KG1 (cell line): ENCODE results near the gene SMCO3.

ENCODE experiments used
- DNase-seq: peaks from one replicate; lab custom pipeline; 2025; lab: John Stamatoyannopoulos, UW

SMCO3 gene

DNA sequence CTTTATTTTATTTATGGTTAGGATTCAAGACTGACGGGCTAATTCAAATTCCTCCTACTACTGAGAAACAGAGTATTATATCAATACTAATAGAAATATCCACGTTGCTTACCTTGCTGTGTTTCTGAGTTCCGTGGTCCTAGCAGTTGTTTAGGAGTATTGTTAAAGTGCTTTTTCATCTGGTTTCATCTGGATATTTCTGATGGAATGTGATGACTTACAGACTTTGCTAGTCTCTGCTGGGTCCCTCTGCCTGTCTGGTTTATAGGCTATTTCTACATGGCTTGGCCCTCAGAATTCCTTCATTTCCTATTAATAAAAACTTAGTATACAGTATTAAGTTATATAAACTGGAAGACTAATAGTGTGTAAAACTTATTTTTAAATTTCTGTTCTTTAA, at the start of gene SMCO3:
TSS of gene SMCO3 (minus strand) at position 169 of the 400 bp plus-strand sequence. CDS start 7,502 bp downstream, outside the sequence.
- DNase-seq, result no peak

DNA sequence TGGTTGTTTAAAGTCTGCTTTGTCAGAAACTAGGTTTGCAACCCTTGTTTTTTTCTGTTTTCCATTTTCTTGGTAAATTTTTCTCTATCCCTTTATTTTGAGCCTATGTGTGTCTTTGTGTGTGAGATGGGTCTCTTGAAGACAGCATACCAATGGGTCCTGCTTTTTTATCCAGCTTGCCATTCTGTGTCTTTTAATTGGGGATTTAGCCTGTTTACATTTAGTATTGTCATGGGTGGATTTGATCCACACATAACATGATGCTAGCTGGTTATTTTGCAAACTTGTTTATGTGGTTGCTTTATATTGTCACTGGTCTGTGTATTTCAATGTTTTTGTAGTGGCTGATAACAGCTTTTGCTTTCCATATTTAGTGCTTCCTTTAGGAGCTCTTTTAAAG, 46.5 kb upstream of the SMCO3 start:
- no peak for DNase-seq

DNA sequence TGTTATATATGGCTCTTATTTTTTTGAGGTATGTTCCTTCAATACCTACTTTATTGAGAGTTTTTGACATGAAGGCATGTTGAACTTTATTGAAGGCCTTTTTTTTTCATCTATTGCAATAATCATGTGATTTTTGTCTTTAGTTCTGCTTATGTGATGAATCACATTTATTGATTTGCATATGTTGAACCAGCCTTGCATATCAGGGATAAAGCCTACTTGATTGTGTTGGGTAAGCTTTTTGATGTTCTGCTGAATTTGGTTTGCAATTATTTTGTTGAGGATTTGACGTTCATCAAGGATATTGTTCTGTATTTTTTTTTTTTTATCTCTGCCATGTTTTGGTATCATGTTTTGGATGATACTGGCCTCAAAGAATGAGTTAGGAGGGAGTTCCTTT, 44.5 kb upstream of the SMCO3 start:
- DNase-seq, result no peak

DNA sequence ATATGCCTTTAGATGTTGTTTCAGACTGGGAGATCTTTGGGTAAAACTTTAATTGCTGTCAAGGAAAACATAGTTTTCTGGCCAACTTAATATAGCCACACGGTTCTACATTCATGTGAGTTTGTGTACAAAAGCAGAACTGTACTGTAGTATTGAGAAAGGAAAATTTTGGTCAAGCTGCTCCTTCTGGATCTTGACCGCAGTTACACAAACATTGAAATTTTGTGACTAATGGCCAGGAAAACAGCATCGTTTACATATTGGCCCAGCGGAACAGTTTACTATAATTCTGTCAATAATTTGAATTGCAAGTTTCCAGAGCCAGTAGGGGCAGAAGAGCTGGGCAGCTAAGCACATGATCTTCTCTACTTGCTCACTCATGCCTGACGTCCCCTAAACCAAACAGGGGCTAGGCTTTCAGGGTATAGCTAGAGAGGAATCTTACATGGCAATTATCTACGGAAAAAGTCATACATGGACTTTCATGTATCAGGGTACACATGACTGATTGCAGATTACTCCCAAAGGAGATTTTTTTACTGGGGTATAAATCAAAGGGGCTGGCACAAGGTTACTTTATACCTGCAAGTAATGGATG, 40.7 kb upstream of the SMCO3 start:
- DNase-seq, result no peak

DNA sequence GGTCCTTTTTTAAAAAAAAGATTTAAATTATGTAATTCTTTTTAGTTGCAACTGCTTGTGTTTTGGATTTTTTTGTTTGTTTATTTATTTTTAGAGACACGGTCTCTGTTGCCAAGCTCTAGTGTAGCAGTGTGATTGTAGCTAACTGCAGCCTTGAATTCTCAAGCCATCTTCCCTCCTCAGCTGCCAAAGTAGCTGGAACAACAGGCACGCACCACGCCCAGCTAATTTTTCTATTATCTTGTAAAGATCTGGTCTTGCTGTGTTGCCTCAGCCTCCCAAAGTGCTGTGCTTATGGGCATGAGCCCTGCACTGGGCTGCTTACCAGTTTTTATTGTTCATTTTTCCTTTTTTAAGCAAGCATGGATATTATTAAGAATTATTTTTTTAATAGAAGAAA, 40.0 kb upstream of the SMCO3 start:
- no peak for DNase-seq

DNA sequence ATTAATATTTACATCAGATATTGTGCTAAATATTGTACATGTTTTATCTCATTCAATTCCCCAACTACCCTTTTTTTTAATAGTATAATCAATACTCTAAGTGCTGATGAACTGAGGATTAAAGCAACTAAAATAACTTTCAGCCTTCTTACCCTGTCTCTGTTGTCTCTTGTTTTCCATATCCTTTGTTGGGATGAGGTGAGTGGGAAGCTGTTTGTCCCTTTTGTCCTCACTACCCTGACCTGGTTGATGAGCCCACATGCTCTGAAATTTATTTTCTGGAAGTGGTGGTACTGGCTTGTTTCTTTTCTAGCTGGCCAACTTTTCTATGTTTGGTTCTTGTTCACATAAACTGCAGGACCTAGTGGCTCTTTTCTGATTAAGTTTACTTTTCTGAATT, 38.9 kb upstream of the SMCO3 start:
- no peak for DNase-seq

DNA sequence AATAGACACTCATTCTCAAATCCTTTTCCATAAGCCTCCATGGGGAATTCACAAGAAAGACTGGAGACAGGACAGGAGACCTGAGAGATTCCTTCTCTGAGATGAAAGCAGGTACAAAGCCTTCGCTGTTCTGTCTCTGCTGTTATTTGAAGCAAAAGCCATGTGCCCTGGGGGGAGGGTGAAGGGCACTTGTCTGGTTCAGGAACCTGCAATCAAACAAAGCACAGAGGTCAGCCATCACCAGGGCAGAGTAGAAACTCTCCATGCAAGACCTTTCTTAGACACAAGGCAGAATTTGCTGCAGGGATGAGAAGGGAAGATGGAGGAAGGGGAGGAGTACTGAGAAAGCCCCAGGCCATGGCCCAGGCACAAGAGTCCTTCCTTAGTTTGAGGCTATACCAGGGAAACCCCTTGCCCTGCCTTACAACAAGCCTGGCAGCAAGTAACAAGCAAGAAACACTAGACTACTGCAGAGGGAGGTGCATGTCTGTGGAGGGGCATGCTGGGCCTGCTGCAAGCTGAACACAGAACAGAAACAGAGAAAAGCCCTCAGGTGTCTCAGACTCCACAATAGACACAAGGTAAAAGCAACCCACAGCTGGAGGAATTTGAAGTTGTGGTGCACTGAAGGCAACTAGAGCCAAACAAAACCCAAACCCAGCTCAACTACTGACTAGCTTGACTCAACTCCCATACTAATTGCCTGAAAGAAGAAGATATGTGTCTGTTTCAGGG, 37.1 kb upstream of the SMCO3 start:
- no peak for DNase-seq

DNA sequence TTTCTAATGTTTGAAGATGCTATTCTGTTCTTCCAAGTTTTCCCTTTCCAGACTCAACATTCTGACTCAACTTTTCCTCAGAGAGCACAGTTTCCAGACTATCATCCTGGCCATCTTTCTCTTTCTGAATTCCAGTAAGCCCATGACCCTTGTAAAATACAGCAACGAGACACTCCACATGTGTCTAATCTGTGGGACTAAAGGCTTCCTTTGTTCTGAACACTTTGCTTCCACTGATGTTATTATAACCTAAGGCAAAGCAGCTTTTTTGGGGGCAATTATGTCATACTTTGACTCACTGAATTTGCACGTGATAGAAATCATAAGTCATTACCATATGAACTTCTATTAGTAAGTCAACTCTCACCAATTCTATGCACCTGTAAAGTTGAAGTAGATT, 35.7 kb upstream of the SMCO3 start:
- no peak for DNase-seq

DNA sequence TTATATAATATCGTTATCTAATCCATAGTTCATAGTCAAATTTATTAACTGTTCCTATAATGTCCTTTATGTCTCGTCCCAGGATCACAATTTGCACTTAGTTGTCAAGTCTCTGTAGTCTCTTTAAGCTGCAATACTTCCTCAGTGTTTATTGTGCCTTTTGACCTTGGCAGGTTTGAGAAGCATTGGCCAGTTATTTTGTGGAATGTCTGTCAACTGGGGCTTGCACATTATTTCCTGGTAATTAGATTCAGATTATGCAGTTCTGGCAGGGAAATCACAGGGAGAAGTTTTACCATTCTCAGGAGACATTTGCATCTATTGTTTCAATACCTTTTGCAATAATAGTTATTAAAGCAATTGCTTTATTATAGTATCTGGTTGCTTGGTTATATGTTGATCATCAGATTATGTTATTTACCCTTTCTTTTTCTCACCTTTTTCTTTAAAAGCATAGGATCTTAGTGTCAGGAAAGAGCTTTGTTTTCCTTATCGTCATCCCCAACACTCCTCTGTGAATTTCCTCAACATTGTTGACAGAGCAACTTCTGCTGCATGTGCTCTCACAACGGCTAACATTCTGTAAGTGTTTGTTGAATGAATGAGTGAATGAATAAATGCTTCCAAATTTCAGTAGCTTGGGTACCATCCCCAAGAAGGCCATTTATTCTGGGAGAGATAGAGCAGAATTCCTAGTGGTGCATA, 33.0 kb upstream of the SMCO3 start:
- no peak for DNase-seq

DNA sequence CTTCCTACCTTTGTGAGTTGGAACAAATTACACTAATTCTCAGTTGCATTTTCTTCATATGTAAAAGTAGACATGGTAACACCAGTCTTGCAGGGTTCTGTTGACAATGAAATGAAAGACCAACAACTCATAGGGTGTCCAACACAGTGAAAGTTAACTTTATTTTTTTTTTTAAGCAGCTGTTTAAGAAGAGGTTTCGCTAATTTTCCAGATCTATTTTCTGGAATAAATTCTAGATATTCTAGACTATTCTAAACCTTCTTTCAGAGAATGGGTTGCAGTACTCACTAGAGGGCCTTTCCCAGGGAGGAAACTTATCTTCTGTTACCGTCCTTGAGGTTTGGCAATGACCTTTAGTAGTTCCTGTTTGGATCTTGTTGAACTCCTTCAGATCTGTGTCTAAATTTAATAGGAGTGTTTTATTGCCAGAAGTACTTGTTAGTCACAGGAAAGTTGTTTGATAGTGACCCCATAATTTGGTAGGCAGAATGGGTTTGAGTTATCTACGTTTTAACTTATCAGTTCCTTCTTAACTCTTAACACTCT, 32.1 kb upstream of the SMCO3 start:
- no peak for DNase-seq

DNA sequence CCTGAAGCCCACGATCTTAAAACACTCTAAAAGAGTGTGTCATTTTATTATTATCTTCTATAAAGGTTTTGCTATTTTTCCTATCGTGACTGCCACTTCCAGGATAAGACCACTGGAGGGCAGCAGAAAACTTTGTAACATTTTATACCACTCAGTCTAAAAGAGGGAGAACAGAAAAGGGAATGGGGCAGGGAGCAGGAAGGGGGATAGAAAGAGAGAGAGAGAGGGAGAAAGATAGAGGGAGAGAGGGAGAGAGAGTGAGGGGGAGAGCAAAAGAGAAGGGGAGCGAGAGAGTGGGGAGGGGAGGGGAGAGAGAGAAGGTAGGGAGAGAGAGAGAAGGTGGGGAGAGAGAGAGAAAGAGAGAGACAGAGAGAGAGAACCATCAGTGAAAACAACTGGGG, 31.4 kb upstream of the SMCO3 start:
- no peak for DNase-seq

DNA sequence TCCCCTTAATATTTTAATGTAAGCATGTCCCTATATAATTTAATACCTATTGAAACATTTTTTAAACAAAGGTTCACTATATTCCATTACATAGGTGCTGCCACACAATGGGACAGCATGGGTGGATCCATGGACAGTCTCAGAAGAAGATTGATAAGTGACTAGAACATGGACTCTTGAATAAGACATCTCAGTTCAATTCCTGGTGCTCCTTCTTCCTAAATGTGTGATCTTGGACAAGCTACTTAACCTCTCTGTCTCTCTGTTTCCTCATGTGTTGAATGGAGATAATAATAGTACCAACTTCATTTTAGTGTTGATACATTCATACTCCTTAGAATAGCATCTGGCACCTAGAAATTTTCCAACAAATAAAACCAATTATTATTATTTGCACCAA, 30.4 kb upstream of the SMCO3 start:
- DNase-seq, result no peak

DNA sequence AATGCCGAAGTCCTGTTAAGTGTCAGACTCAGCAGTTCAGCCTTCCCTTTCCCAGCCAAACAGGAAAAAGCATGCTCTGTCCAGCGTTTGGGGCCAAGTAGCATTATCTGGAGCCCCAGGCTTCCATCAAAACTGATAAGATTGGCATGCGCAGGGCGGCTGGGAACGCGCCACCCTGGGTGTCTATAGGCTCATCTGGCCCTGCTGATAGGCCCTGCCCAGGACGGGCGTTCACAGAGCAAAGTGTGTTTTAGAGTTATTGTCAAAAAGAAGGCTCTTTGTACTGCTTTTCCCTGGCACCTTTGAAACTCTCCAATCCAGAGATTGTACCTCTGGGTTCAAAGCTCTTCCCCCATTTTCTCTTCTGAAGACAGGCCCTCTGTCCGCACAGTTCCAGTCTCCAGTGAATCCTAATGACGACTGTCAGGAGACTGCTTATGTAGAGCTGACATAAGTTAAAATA, 29.5 kb upstream of the SMCO3 start, which contains the start of gene ART4:
TSS of gene ART4 (minus strand) at position 102 of the 463 bp plus-strand sequence. CDS start 413 bp downstream, outside the sequence.
- no peak for DNase-seq

DNA sequence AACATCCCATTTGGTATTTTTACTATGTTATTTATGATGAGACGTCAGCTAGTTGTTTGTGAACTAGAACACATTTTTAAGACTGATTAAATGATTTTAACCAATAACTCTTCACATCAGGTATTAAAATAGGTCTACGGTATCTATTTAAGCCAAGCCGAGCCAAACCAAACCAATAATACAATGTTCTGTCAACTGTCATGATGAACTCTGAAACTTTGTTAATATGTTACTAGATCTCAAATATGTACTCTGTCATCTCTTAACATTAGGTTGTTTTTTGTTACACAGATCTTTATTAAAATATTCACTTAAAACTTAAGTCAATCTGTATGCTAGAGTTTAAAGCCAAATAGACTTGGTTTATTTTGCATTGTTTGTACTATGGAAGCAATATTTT, 28.3 kb upstream of the SMCO3 start:
- no peak for DNase-seq

DNA sequence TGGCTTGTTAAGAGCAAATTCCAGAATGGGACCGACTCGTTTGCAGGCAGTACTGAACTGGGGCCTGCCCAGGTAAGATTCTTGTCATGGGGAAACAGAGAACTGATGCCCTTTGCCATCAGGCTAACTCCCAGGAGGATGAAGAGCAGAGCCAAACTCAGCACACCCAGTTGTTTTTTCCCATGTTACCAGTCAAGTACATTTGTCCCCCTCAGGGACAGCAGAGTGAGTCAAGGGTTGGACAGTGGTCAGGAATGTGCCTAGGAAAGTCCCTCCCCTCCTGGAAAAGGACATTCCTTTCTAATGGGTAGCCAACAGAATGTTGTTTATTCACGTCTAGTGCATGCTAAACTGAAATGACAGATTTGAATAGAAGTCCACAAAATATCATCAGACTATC, 27.8 kb upstream of the SMCO3 start:
- no peak for DNase-seq

DNA sequence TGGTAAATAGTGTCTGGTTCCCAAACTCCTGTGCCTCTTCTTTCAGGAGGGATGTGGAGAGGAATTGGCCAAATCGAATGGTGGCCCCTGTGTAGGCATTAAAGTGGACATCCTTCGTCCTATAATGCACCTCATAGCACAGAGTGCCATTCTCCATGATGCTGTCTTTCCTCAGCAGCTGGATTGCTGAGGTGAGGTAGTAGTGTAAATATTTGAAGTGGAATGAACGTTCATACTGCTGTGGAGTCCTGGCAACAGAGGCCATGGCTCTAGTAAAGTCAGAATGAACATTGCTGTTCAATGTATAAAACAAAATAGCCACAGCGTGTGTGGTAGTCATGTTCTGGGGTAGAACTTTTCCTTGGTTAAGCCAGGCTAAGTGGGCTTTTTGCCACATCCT, 26.6 kb upstream of the SMCO3 start:
- no peak for DNase-seq

DNA sequence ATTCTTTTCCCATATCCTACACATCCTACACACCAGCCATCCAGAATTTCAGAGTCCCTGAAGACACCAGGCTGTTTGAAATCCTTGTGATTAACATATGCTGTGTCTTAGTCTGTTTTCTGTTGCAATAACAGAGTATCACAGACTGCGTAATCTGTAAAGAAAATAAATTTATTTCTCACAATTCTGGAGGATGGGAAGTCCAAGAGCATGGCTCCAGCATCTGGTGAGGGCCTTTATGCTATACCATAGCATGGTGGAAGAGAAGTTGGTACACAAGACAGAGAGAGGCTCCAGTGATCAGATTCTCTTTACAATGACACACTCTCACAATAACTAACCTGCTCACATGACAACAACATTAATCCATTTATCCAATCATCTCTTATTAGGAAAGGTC, 25.3 kb upstream of the SMCO3 start:
- no peak for DNase-seq

DNA sequence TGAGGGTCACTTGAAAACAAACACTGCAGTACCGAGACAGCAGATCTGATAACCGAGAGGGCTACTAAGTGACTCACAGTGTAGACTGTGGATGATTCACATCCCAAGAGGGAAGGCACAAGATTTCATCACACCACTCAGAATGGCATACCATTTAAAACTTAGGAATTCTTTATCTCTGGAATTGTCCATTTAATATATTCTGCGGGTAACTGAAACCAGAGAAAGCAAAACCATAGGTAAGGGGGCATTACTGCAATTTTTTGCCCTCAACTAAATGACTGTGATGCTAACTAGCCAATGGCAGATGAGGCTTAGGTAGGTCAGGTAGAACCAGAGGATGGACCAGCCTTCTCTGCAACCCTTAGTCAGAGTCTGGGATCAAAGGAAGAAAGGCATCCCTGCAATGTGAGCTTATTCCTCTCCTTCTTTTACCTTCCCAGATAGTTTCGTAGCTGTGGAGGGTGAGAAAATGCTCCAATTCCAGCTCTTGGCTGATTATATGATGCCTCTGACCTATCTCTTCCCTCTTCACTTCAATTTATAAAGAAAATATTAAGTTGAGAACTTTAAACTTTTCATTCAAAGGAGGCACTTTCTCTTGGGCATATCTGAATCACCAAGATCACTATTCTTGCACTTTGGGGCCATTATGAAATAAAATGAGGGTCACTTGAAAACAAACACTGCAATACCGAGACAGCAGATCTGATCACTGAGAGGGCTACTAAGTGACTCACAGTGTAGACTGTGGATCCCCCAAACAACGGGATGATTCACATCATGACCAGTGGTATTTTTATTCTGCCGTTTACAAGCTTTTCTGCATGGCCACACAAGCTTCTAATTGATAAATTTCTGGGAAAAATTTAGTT, 22.6 kb upstream of the SMCO3 start:
- no peak for DNase-seq

DNA sequence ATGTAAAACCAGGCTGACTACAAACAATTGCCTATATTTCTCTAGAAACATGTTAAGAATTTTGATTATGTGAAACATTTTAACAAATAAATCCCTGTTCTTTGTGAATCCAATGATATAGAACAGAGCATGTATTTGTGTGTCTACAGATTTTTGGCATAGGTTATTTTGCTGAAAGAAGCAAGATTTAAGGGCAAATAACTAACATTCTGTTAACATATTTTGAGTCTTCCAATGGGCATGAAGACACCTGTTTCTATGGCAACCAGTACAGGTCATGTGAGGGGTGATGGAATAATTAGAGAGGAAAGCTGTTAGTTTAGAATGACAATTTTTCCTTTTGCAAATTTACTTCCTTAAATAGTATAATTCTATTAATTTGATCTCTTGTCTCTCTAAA, 20.5 kb upstream of the SMCO3 start:
- DNase-seq, result no peak

DNA sequence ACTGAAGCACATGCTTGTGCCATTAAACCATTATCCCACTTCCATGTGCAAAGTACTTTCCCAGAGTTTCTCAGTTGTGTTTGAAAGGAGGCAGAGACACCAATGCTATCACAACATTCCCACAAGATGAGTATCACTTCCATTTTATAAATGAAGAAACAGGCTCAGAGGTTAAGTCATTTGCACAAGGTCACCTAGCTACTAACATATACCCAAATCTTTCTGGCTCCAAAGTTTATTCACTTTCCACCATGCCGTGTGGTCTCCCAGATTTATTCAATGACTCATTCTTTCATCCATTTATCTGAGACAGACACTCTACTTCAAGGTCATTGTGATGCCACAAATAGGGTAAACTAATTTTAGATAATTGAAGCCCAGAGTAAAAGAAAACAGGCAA, 20.0 kb upstream of the SMCO3 start:
- DNase-seq, result no peak

DNA sequence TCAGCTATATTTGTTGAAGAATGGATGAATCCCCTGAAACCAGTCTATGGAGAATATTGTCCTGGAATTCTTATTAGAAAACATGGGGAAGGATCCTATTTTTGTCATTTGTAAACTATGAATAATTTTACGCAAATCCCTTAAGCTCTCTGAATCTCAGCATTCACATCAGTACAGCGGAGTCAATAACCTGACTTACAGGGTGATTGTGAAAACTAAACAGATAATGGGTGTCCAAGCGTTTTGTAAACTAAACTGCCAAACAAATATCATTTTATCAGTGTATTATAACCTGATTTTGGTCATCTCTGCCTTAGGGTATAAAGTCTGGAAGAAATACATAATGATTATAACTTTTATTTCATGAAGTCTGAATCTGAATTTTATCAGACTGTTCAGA, 19.4 kb upstream of the SMCO3 start:
- DNase-seq, result no peak

DNA sequence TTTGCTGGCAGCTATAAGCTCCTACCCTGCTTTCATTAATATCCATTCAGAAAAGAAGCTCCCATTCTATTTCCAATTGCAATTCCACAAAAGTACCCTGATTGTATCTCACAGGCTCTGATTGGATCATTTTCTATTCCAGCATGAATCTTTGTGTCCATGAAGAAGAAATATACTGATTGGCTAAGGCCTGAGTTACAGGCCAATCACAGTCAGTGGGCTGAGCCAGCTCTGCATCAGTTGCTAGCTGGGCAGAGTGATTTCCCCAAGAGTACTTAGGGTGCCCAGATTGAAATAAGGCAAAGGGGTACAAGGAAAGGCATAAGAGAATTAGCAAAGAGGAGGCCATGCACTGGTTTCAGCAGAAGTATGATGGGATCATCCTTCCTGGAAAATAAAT, 14.9 kb upstream of the SMCO3 start:
- DNase-seq, result no peak
